Cardiac atrium fibroblast (primary cell): ENCODE data around the gene PHIP. TPM values are rescaled to one million over a fixed set of nuclear protein-coding genes. Genes with fewer than 3 reads are reported as not detected.

Experiments
- total RNA-seq: library from RNA; depleted of rRNA; stranded (reverse); fragments of >200 nt; gene quantifications from 2 replicates; pipeline ENCODE4 v1.2.3, GENCODE V29; 2015

The PHIP gene
- total RNA-seq, result 10.5 and 11.2 TPM in 2 replicates

GRCh38 chr6:79078075-79078969 is at the start of gene PHIP:
PHIP (minus strand) TSS chr6:79078254; CDS start chr6:79078068, 186 bp downstream.

Other genes starting within 250 kb of the PHIP start
- gene IRAK1BP1, start 210.7 kb downstream of the PHIP start, total RNA-seq, result 1.6 and 3.2 TPM in 2 replicates
- 40.4 and 71.4 TPM in 2 replicates for gene HMGN3, start 156.4 kb upstream of the PHIP start, total RNA-seq